K562 (cell line): ENCODE results near the gene VPS33A. TPM values are rescaled to one million over a fixed set of nuclear protein-coding genes. Genes with fewer than 3 reads are reported as not detected.
A peak's percentile ranks its signal among the peaks of the same experiment; 100 is the strongest.

Experiments used
- CREB1 ChIP-seq, 2 experiments: sonication (generic) in 1 of 2; formaldehyde crosslinking in 1 of 2; IDR thresholded peaks; 2 replicates each; pipeline versions ENCODE4 v1.6.1 to v1.8.0; 2012 to 2022; ENCODE audit warnings: inconsistent platforms in 1 of 2, mild to moderate bottlenecking in 1 of 2, missing genetic modification reagents in 1 of 2, moderate library complexity in 1 of 2
- FOXK1 ChIP-seq: sonication (generic); formaldehyde crosslinking; IDR thresholded peaks from 2 replicates; pipeline ENCODE4 v1.8.0; 2022; ENCODE audit warnings: missing genetic modification reagents, mild to moderate bottlenecking, borderline replicate concordance
- HLTF ChIP-seq: fragments of 450-650 bp; IDR thresholded peaks from 2 replicates; pipeline ENCODE4 v1.6.1; 2016
- KLF16 ChIP-seq: IDR thresholded peaks from 2 replicates; pipeline ENCODE4 v1.6.1; 2016; ENCODE audit warnings: antibody characterized with exemption
- NR3C1 ChIP-seq: sonication (generic); formaldehyde crosslinking; IDR thresholded peaks from 2 replicates; pipeline ENCODE4 v1.8.1; 2022; ENCODE audit warnings: missing genetic modification reagents
- POLR2AphosphoS5 ChIP-seq: IDR thresholded peaks from 2 replicates; pipeline ENCODE4 v1.6.1; 2011; ENCODE audit warnings: mild to moderate bottlenecking, low read depth, low read length, moderate library complexity; ENCODE audit not compliant: control insufficient read depth, insufficient read depth
- POLR2B ChIP-seq: fragments of 450-650 bp; IDR thresholded peaks from 2 replicates; pipeline ENCODE4 v1.6.1; 2018; ENCODE audit warnings: low read depth; ENCODE audit not compliant: partially characterized antibody
- TEAD4 ChIP-seq, 2 experiments: sonication (generic) in 1 of 2; formaldehyde crosslinking in 1 of 2; IDR thresholded peaks; 2 replicates each; pipeline versions ENCODE4 v1.6.1 to v1.8.0; 2012 to 2022; ENCODE audit warnings: borderline replicate concordance in 1 of 2, inconsistent platforms in 1 of 2, low read length in 1 of 2, mild to moderate bottlenecking in 1 of 2, missing genetic modification reagents in 1 of 2
- TSHZ1 ChIP-seq: fragments of 250-450 bp; sonication (Bioruptor Pico); IDR thresholded peaks from 2 replicates; pipeline ENCODE4 v1.4.0; 2020; ENCODE audit warnings: mild to moderate bottlenecking, moderate library complexity
- XRCC4 ChIP-seq: IDR thresholded peaks from one replicate; pipeline ENCODE4 v1.6.1; 2011; ENCODE audit not compliant: insufficient read depth, insufficient read length; ENCODE audit errors: extremely low read depth
- ZNF318 ChIP-seq, 2 experiments: fragments of 450-650 bp; IDR thresholded peaks; 2 replicates each; pipeline ENCODE4 v1.6.1; 2016; ENCODE audit warnings: mild to moderate bottlenecking in 2 of 2, borderline replicate concordance in 1 of 2, low read depth in 1 of 2, moderate library complexity in 1 of 2
- ZNF699 ChIP-seq: fragments of 250-450 bp; sonication (Bioruptor Pico); IDR thresholded peaks from 2 replicates; pipeline ENCODE4 v1.8.0; 2021; ENCODE audit warnings: mild to moderate bottlenecking, moderate library complexity; ENCODE audit not compliant: insufficient replicate concordance
- polyA plus RNA-seq, 8 experiments: library from polyadenylated mRNA; depleted of rRNA in 4 of 8; stranded (reverse) in 5 of 8; unstranded in 3 of 8; fragments of >200 nt; fragmentation: Nextera tagmentation in 2 of 8; fragmentation: Illumina TruSeq in 1 of 8; extraction: Ambion mirVana in 2 of 8; extraction: Trizol in 1 of 8; gene quantifications; 2 replicates each; pipeline versions ENCODE4 v1.2.1 to v1.2.3, GENCODE V29; 2011 to 2014; ENCODE audit warnings: inconsistent platforms in 1 of 8, missing spikeins in 1 of 8
- total RNA-seq, 7 experiments: library from RNA; depleted of rRNA in 6 of 7; stranded (reverse); fragments of >200 nt in 6 of 7; fragmentation: Illumina TruSeq in 2 of 7; extraction: Trizol in 2 of 7; gene quantifications; 2 replicates each; pipeline versions ENCODE4 v1.2.1 to v1.2.3, GENCODE V29; 2011 to 2021; ENCODE audit warnings: low replicate concordance in 1 of 7

The VPS33A gene
- total and polyA plus RNA-seq, 9 of the 15 experiments (the other 6 are each of a cell fraction or from before 2014, with no cell fraction given): 10.6 to 34.3 (median 25.3) TPM

GRCh38 chr12:122226366-122227125 lies 39.7 kb downstream of the VPS33A start (continued):
- TF ChIP-seq ZNF318 (IDR thresholded peaks at IDR 0.05; ENCODE audit: borderline replicate concordance in 1 of 2, low read depth in 1 of 2) (no peak), HLTF (peak; percentile 48; the same call in 1 of the 2 replicates), FOXK1 (CRISPR knock-in tag) (peak; percentile 80; the same call in 1 of the 2 replicates), POLR2AphosphoS5 (no peak), CREB1 (IDR thresholded peaks at IDR 0.05) (no peak), CREB1 (CRISPR knock-in tag; IDR thresholded peaks at IDR 0.05) (no peak), XRCC4 (no peak), NR3C1 (CRISPR knock-in tag) (peak; percentile 98), ZNF699 (CRISPR knock-in tag) (no peak), TSHZ1 (CRISPR knock-in tag) (no peak), TEAD4 (IDR thresholded peaks at IDR 0.05; ENCODE audit: low read length) (peak; percentile 50; the same call in 1 of the 2 replicates), TEAD4 (CRISPR knock-in tag; IDR thresholded peaks at IDR 0.05; ENCODE audit: borderline replicate concordance) (peak; percentile 90), KLF16 (no peak), POLR2B (no peak)
